ENCODE results near the gene POLD2.
"Not testable (repeated sequence)": the region's sequence is repeated elsewhere in the genome, so short reads cannot be mapped to it uniquely, and the experiment has no call there.

POLD2 gene

DNA sequence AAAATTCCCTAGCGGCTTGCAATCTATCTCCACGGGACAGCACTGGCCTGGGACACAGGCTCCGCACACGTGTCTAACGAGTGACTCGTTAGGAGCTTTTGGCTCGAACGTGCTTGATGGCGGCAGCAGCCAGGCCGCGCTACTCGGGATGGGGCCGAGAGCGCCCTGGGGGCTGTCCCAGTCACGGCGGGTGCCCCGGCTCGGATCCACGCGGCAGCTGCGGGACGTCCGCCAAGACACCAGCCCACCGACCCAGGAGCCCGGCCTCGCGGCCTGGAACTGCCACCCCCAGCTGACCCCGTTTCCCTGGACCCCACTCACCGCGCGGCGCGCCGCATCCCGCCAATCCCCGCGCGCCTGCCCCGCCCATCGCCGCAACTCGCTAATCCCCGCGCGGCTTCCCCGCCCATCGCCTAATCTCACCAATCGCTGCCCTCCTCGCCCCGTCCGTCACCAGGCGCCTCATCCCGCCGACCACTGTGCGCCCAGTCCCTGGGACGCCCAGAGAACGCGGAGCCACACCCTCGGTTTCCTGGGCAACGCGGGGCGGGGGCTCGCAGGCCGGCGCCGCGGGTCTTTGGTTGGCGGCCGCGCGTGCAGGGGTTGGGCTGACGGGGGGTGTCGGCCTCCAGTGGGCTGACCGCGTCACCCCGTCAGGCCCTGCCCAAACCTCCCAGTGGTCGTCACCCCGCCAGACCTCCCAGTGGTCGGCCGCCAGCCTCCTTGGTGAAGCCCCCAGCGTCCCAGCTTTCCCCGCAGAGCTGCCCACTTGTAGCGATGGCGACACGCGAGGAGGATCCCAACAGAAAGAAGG lies at the start of gene POLD2:
Gene POLD2, minus strand, starts transcription at position 359 of the 814 bp plus-strand sequence. CDS start 1,495 bp downstream, outside the sequence.
- peak; percentile 90 for DNase-seq (ENCODE audit: low read depth)

DNA sequence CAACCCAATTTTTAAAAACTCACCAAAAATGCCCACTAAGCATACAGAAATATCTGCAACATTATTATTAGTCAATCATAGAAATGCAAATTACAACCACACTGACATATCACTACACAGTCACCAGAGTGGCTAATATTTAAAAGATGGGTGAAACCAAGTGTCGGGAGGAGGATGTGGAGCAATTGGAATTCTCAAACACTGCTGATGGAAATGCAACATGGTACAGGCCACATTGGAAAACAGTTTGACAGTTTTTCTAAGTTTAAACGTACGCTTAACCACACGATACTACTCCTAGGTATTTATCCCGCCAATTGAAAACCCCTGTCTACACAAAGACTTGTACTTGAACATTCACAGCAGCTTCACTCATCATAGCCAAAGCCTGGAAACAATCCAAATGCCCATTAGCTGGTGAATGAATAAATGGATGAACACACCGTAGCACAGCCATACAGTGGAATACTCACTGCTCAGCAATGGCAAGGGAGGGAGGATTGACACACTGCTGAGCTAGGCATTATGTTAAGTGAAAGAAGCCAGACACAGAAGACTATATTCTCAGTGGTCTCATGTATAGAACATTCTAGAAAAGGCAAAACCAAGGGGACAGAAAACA lies 49.6 kb upstream of the POLD2 start:
- no peak for DNase-seq (ENCODE audit: low read depth)

DNA sequence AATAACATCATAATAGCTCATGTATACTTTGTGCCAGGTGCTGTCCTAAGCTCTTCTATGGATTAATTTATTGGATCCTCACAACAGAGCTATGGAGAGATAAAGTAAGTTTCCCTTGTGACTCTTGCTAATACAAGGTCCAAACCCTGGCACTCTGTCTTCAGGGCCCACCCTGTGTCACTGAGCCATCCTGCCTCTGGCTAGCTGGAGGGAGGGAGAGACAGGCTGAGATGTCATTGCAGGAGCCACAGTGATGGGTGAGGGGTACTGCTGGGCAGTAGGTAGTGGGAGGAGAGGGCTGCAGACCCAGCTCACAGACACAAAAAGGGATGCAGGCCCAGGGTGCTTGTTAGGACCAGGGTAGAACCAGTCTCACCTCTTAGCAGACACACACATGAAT lies 49.0 kb upstream of the POLD2 start:
- no peak for DNase-seq (ENCODE audit: low read depth)

DNA sequence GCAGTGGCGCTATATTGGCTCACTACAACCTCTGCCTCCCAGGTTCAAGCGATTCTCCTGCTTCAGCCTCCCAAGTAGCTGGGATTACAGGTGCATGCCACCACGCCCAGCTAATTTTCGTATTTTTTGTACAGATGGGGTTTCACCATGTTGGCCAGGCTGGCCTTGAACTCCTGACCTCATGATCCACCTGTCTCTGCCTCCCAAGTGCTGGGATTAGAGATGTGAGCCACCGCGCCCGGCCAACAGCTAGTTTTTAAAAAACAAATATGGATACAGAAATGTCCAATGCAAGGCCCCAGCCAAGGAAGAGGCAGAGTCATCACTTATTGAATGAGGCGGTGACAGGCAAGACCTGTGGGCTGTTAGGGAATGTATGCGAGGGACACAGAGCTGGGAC lies 48.6 kb upstream of the POLD2 start:
- not testable (repeated sequence) for DNase-seq (ENCODE audit: low read depth)

- no peak for DNase-seq (ENCODE audit: low read depth)
These were observed 44.6 kb upstream of the POLD2 start for GRCh38 chr7:44167920-44168319.

DNA sequence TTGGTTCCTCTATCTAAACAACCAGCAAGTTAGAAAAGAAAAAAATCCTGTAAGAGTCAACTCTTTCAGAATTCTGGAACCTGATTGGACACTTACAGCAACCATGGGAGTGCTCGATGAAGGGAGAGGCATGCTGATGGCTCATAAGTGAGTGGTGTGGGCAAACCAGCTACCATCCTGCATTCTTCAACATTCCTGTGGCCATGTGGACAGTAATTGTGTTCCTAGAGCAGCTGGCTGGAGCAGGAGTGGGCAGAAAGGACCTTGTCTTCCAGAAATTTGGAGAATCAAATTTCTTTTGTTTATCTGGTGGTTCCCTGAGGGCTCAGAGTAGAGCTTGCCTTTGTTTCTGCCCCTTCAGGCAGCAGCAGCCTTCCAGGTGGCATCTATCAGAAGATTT lies 40.2 kb upstream of the POLD2 start:
- DNase-seq (ENCODE audit: low read depth): no peak

- DNase-seq (ENCODE audit: low read depth): no peak
These were observed 39.5 kb upstream of the POLD2 start for GRCh38 chr7:44162785-44163395.

- DNase-seq (ENCODE audit: low read depth): no peak
These were observed 38.8 kb upstream of the POLD2 start for GRCh38 chr7:44162179-44162578.

DNA sequence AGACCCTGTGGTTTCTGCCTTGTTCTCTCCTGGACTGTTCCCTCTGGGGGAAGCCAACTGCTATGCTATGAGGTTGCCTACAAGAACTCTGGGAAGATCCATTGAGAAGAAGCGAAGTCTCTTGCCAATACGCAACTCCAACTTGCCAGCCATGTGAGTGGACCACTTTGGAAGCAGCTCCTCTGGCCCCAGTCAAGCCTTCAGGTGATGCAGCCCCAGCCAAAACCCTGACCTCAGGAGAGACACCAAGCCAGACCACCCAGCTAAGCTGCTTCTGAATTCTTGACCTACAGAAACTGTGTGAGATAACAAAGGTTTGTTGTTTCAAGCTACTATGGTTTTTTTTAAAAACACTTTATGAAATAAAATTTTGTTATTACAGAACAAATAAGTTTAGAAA lies 38.0 kb upstream of the POLD2 start:
- DNase-seq (ENCODE audit: low read depth): no peak

DNA sequence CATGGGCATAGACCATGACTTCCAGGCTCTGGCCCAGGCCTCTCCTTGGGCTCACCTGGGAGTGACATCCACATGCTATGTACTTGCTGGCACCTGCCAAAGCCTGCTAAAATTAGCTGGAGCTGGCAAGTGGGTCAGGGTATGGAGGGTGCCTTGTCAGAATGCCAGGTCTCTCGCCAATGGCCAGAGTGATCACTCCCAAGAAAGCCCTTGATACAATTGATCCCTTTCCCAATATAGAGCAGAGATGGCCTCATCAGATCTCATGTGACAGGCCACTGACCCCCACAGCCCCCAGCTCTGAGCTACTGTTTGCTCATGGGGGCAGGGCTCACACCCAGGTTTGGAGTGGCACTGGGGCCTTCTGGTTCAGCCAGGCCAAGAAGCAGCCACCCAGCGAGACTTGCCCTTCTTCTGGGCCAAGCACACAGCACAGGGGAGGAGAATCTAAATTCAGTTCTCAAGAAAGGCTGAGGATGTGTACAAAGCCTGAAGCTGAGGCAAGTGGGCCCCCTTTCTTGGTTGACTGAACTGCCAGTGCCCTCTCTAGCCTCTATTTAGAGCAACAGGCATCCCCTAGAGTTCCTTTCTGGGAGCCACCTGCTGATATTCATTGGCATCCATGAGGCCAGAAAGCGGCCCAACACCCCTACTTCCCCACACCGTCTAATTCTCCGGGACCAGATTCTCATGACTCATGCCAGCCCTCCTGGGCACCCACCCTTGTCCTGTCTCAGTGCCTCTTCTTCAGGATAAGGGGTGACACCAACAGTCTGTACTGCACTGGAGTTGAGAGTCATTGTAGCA lies 36.7 kb upstream of the POLD2 start:
- no peak for DNase-seq (ENCODE audit: low read depth)

- DNase-seq (ENCODE audit: low read depth): no peak
These were observed 35.7 kb upstream of the POLD2 start for GRCh38 chr7:44158873-44159631.

DNA sequence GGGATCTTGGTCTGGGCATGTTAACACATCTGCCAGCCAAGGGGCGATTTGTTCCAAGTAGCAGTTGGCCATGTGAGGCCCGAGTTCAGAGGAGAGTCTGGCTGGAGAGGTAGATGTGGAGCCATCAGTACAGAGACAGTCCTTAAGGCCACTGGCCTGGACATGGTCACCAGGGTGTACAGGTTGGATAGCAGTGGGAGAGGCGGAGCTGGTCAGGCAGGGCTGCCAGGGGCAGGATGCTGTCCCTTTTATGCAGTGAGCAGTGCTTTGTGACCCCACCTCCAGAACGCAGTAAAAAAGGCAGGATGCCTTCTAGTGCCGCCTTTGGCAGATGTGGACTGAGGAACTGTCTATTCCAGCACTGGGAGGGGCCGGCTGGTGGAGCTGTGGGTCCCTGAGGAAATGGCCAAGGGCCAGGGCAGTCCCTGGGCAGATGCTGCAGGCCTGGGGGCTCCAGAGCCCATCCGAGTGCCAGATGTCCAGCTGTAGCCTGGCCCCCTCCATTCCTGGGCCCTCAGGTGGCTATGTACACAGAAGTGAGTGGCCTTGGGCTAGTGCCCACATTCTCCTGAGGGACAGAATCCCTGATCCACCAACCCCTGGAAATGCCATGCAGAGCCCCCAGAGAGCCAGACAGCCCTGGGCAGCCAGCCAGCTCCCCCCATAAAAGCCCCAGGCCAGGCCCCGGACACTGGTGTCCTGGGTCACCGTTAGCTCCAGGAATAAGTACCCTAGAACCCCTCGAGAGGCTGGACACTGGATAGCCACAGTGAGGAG lies 34.9 kb upstream of the POLD2 start:
- DNase-seq (ENCODE audit: low read depth): no peak

DNA sequence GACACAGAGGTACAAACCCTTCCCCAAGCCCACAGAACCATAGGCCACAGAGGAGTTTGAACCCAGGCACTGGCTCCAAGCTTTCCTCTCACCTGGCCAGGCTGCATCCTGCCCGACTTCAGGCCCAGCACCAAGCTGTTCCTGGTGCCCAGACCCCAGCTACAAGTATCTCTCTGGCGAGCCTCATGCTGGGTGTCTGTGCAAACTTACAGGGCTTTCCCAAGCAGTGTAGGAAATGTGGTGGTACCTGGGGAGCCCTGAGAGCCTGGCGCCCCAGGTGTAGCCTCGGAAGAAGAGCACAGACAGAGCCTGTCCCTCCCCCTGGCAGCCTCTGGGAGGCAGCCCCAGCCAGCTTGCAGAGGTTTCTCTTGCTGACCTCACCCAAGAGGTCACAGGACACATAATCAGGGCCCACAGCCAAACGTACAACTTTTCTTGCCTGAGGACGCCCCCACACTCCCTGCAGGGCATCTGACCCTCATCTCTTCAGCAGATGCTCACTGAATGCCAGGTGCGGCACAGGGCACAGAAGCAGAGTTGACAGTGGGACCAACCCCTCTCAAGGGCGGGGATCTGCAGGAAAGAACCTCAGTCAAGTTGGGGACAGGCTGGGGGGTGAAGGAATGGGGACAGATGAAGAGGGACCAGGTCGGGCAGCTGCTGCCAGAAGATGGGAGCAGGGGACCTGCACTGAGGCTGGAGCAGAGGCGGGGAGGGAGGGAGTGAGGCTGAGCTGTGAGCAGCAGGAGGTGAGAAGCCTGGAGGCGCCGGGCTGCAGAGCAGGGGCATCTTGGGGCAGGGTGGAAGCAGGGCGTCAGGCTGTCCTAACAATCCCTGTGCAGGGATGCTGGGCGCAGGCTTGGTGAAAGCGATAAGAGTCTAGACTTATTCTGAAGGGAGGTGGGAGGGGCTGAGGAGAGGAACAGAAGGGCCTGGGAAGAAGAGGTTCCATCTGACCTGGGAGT lies 34.0 kb upstream of the POLD2 start:
- DNase-seq (ENCODE audit: low read depth): no peak

GRCh38 chr7:44156453-44157010 lies 33.2 kb upstream of the POLD2 start:
- no peak for DNase-seq (ENCODE audit: low read depth)

GRCh38 chr7:44155191-44156185 lies 32.1 kb upstream of the POLD2 start:
- no peak for DNase-seq (ENCODE audit: low read depth)

GRCh38 chr7:44154703-44155102 lies 31.4 kb upstream of the POLD2 start:
- DNase-seq (ENCODE audit: low read depth): no peak

GRCh38 chr7:44153948-44154335 lies 30.6 kb upstream of the POLD2 start:
- no peak for DNase-seq (ENCODE audit: low read depth)
